Cardiac fibroblast (primary cell): ENCODE measurements around the gene FBXO15.

Experiments
- DNase-seq, 2 donors: peaks; one replicate each; pipeline versions ENCODE4 v3.0.0 to v3.0.0-alpha.2; 2010; ENCODE audit warnings: low read depth in 2 of 2
- H3K4me3 ChIP-seq, 2 donors: replicated peaks in 1 of 2; 1 replicate in 1 of 2; 2 replicates in 1 of 2; pipeline ENCODE4 v1.5.1; 2011; ENCODE audit warnings: low read depth in 2 of 2, low read length in 2 of 2, mild to moderate bottlenecking in 2 of 2, moderate library complexity in 1 of 2
- TF ChIP-seq, protein P1 (sequence below): IDR thresholded peaks from one replicate; pipeline ENCODE4 v1.5.1; 2011; ENCODE audit warnings: low read depth, mild to moderate bottlenecking, low read length, inconsistent platforms

Gene FBXO15

GRCh38 chr18:74185860-74186259, 38.2 kb upstream of the FBXO15 start:
- no peak for DNase-seq
- TF ChIP-seq, protein P1, sequence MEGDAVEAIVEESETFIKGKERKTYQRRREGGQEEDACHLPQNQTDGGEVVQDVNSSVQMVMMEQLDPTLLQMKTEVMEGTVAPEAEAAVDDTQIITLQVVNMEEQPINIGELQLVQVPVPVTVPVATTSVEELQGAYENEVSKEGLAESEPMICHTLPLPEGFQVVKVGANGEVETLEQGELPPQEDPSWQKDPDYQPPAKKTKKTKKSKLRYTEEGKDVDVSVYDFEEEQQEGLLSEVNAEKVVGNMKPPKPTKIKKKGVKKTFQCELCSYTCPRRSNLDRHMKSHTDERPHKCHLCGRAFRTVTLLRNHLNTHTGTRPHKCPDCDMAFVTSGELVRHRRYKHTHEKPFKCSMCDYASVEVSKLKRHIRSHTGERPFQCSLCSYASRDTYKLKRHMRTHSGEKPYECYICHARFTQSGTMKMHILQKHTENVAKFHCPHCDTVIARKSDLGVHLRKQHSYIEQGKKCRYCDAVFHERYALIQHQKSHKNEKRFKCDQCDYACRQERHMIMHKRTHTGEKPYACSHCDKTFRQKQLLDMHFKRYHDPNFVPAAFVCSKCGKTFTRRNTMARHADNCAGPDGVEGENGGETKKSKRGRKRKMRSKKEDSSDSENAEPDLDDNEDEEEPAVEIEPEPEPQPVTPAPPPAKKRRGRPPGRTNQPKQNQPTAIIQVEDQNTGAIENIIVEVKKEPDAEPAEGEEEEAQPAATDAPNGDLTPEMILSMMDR: no peak
- H3K4me3 ChIP-seq: no peak overlapping the region

GRCh38 chr18:74184875-74185274, 37.2 kb upstream of the FBXO15 start:
- no peak overlapping the region for H3K4me3 ChIP-seq
- DNase-seq: no peak
- TF ChIP-seq, protein P1: no peak

DNA sequence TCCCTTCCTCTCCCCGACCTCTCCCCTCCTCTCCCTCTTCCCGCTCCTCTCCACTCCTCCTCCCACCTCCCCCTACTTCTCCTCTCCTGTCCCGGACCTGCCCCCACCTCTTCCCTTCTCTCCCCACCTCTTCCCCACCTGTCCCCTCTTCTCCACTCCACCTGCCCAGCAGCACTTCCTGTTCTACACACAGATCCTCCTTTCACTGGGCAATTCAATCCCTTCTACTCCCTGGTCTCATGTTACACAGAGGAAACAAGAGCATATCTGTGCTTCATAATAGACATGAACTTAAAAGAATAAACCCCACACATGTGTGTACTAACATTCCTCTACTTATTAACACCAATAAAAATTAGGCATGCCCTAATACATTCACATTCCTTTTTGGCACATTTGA, 35.5 kb upstream of the FBXO15 start:
- no peak overlapping the region for H3K4me3 ChIP-seq
- TF ChIP-seq, protein P1: no peak
- DNase-seq: no peak

GRCh38 chr18:74182335-74182734, 34.7 kb upstream of the FBXO15 start:
- no peak overlapping the region for H3K4me3 ChIP-seq
- TF ChIP-seq, protein P1: no peak
- no peak for DNase-seq

DNA sequence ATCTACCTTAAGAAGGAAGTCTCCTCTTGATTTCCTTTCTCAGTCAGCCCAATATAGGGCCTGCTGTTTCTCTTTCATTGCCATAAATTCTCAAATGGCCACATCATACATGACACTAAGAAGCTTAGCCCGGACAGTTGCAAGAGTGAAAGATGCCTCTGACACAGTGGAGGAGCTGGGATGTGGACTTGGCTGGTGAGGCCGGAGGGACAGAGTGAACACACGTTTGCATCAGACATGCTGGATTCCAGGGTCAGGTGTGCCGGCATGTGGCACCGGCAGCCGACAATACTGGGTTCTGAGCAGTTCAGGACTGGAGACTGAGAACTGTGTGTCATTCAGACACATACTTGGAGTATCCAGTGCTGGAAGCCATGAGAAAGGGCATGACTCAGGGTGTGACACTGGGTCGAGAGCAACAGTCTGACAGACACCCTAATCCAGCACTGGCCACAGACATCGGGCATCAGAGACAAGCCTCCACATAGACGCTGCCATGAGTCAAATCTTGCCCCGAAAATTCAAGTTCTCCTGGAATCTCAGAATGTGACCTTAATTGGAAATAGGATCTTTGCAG, 32.1 kb upstream of the FBXO15 start:
- TF ChIP-seq, protein P1: no peak
- no peak overlapping the region for H3K4me3 ChIP-seq
- DNase-seq: no peak

GRCh38 chr18:74178884-74179283, 31.2 kb upstream of the FBXO15 start:
- no peak overlapping the region for H3K4me3 ChIP-seq
- no peak for DNase-seq
- TF ChIP-seq, protein P1: no peak

- DNase-seq: no peak
- no peak overlapping the region for H3K4me3 ChIP-seq
- TF ChIP-seq, protein P1: no peak
Observed at GRCh38 chr18:74175658-74176057, 28.0 kb upstream of the FBXO15 start.
